ENCODE data around the gene KATNAL1.

The KATNAL1 gene

GRCh38 chr13:30332456-30333143, 25.2 kb upstream of the KATNAL1 start:
- TF ChIP-seq EZH2phosphoT487 (IDR thresholded peaks at IDR 0.05; ENCODE audit: borderline replicate concordance, low read length) (no peak), CTCF (IDR thresholded peaks at IDR 0.05; ENCODE audit: low read depth, low read length, poor library complexity, severe bottlenecking) (no peak)
- H3F3A ChIP-seq (ENCODE audit: control insufficient read depth, insufficient read depth): peaks cover 74% of the 10 kb centered on the region
- no peaks in the 10 kb centered on the region for H4K20me1 ChIP-seq (ENCODE audit: control insufficient read depth, insufficient read depth, low read depth, low read length)
- peaks cover 23% of the 10 kb centered on the region for H3K79me2 ChIP-seq (ENCODE audit: control insufficient read depth, low read length)
- no peaks in the 10 kb centered on the region for H3K9me3 ChIP-seq (ENCODE audit: control insufficient read depth, insufficient read depth, low read length)
- H3K27me3 ChIP-seq (ENCODE audit: control insufficient read depth, low read length): no peaks in the 10 kb centered on the region
- peak overlapping the region; percentile 81 for H3K4me2 ChIP-seq (ENCODE audit: low read length)
- peak overlapping the region; percentile 71 for H3K4me3 ChIP-seq (ENCODE audit: low read length)
- H3K4me1 ChIP-seq (ENCODE audit: control insufficient read depth, low read length): peaks cover 98% of the 10 kb centered on the region
- peak overlapping the region; percentile 100 for H3K27ac ChIP-seq (ENCODE audit: low read depth, low read length)
- peaks cover 16% of the 10 kb centered on the region for H3K36me3 ChIP-seq (ENCODE audit: control insufficient read depth, low read length)
- H3K9me2 ChIP-seq (replicated peaks; ENCODE audit: control insufficient read depth, low read length): no peaks in the 10 kb centered on the region

- H3K4me2 ChIP-seq (ENCODE audit: low read length): peak overlapping the region; percentile 81
- H3K4me1 ChIP-seq (ENCODE audit: control insufficient read depth, low read length): peaks cover 98% of the 10 kb centered on the region
- TF ChIP-seq EZH2phosphoT487 (IDR thresholded peaks at IDR 0.05; ENCODE audit: borderline replicate concordance, low read length) (no peak), CTCF (IDR thresholded peaks at IDR 0.05; ENCODE audit: low read depth, low read length, poor library complexity, severe bottlenecking) (no peak)
- peak overlapping the region; percentile 100 for H3K27ac ChIP-seq (ENCODE audit: low read depth, low read length)
- H3K9me2 ChIP-seq (replicated peaks; ENCODE audit: control insufficient read depth, low read length): no peaks in the 10 kb centered on the region
- peaks cover 16% of the 10 kb centered on the region for H3K36me3 ChIP-seq (ENCODE audit: control insufficient read depth, low read length)
- peak overlapping the region; percentile 71 for H3K4me3 ChIP-seq (ENCODE audit: low read length)
- no peaks in the 10 kb centered on the region for H3K27me3 ChIP-seq (ENCODE audit: control insufficient read depth, low read length)
- H3K9me3 ChIP-seq (ENCODE audit: control insufficient read depth, insufficient read depth, low read length): no peaks in the 10 kb centered on the region
- no peaks in the 10 kb centered on the region for H4K20me1 ChIP-seq (ENCODE audit: control insufficient read depth, insufficient read depth, low read depth, low read length)
- peaks cover 23% of the 10 kb centered on the region for H3K79me2 ChIP-seq (ENCODE audit: control insufficient read depth, low read length)
- peaks cover 66% of the 10 kb centered on the region for H3F3A ChIP-seq (ENCODE audit: control insufficient read depth, insufficient read depth)
Observed at GRCh38 chr13:30331331-30331771, 24.0 kb upstream of the KATNAL1 start.

- Histone ChIP-seq H3K9me3 (ENCODE audit: control insufficient read depth, insufficient read depth, low read length) (no peaks in the 10 kb centered on the region), H3K4me1 (ENCODE audit: control insufficient read depth, low read length) (peaks cover 98% of the 10 kb centered on the region), H3K79me2 (ENCODE audit: control insufficient read depth, low read length) (peaks cover 10% of the 10 kb centered on the region), H3K27ac (ENCODE audit: low read depth, low read length) (peak overlapping the region; percentile 100), H3K4me2 (ENCODE audit: low read length) (peak overlapping the region; percentile 81), H3K9me2 (replicated peaks; ENCODE audit: control insufficient read depth, low read length) (no peaks in the 10 kb centered on the region), H3K36me3 (ENCODE audit: control insufficient read depth, low read length) (peaks cover 9% of the 10 kb centered on the region), H3K27me3 (ENCODE audit: control insufficient read depth, low read length) (no peaks in the 10 kb centered on the region), H3F3A (ENCODE audit: control insufficient read depth, insufficient read depth) (peaks cover 57% of the 10 kb centered on the region), H3K4me3 (ENCODE audit: low read length) (peak overlapping the region; percentile 71), H4K20me1 (ENCODE audit: control insufficient read depth, insufficient read depth, low read depth, low read length) (no peaks in the 10 kb centered on the region)
- no peak for TF ChIP-seq EZH2phosphoT487 (IDR thresholded peaks at IDR 0.05; ENCODE audit: borderline replicate concordance, low read length)
- no peak for TF ChIP-seq CTCF (IDR thresholded peaks at IDR 0.05; ENCODE audit: low read depth, low read length, poor library complexity, severe bottlenecking)
Observed at GRCh38 chr13:30329009-30329585, 21.7 kb upstream of the KATNAL1 start.

Measured in DOHH2 (cell line).